CD4-positive, alpha-beta T cell treated with Interleukin-10 for 1 hour (primary cell): ENCODE measurements around the gene SLC25A5.
"Not testable (repeated sequence)": the region's sequence is repeated elsewhere in the genome, so short reads cannot be mapped to it uniquely, and the experiment has no call there.

Experiments
- DNase-seq: peaks from one replicate; pipeline ENCODE4 v3.0.0-alpha.2; 2020

Gene SLC25A5

GRCh38 chrX:119467842-119468550, at the start of gene SLC25A5:
TSS of gene SLC25A5 (plus strand) at chrX:119468444. CDS start at chrX:119468516, 72 bp downstream.
- peak; percentile 89 for DNase-seq

- no peak for DNase-seq
These were observed 49.1 kb upstream of the SLC25A5 start for GRCh38 chrX:119419146-119419545.

DNA sequence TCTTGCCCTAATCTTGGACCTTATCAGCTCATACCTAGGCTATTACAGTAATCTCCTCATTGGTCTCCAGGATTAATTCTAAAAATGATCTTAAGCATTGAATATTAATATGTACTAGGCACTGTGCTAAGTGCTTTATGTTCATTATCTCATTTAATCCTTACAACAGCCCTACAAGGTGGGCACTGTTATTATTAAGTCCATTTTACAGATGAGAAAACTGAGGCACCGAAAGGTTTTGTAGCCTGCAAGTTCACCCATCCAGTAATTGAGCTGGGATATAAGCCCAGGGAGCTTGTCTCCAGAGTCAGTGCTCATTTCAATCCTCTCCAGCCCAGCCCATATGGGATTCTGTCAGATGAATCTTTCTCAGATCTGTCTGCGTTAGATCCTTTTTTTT, 48.3 kb upstream of the SLC25A5 start:
- no peak for DNase-seq

DNA sequence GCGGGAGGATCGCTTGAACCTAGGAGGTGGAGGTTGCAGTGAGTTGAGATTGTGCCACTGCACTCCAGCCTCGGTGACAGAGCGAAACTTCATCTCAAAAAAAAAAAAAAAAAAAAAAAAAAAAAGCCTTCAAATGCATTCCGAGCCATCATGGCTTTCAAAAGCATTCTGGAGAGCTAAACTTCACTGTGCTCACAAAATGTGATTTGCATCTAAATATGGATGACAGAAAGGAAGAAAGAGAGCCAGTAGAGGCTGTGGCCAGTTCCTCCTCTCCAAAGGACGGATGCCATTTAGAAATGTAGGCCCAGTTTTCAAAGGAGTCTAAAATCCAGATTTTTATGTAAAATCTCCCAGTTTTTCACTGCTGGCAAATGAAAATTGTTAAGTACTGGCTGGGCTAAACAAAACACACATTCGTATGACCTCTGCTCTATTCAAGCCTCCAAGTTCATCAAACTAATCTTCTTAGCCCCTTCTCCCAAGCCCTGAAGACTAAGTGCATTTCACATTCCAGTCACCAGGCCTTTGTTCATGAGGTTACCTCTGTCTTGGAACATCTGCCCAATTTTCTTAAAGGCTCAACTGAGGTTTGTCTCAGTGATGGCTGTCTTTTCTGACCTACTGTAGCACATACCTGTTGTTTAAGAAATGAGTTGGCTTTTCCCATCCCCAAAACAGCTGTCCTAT, 47.1 kb upstream of the SLC25A5 start:
- DNase-seq = no peak

DNA sequence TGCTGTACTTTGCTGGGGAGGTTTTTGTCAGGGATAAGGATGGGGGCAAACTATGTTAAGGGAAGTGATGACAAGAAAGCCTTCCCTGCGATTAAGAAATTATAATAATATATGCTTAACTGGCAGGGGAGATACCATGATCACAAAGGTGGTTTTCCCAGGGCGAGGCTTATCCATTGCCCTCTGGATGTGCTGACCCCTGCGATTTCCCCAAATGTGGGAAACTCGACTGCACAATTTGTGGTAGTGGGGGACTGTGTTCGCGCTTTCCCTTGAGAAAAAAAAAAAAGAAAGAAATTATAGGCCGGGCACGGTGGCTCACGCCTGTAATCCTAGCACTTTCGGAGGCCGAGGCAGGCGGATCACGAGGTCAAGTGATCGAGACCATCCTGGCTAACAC, 44.6 kb upstream of the SLC25A5 start:
- no peak for DNase-seq

DNA sequence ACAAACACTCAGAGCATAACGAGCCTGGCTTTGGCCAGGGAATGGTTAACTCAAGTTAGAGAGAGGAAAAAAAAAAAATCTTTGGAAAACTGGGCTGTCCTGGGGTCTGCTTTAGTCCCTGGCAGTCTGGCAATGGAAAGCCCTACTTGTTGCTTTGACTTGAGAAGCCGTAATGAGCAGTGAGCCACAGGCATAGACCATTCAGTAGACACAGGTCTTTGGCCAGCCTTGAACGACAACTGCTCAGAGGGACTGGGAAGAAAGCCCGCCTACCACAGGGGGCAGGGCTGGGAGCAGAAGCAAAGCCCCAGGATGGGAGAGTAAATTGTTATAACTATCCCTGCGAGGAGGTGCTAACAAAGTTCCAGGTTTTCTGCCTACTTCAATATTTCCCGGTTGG, 43.2 kb upstream of the SLC25A5 start:
- no peak for DNase-seq

DNA sequence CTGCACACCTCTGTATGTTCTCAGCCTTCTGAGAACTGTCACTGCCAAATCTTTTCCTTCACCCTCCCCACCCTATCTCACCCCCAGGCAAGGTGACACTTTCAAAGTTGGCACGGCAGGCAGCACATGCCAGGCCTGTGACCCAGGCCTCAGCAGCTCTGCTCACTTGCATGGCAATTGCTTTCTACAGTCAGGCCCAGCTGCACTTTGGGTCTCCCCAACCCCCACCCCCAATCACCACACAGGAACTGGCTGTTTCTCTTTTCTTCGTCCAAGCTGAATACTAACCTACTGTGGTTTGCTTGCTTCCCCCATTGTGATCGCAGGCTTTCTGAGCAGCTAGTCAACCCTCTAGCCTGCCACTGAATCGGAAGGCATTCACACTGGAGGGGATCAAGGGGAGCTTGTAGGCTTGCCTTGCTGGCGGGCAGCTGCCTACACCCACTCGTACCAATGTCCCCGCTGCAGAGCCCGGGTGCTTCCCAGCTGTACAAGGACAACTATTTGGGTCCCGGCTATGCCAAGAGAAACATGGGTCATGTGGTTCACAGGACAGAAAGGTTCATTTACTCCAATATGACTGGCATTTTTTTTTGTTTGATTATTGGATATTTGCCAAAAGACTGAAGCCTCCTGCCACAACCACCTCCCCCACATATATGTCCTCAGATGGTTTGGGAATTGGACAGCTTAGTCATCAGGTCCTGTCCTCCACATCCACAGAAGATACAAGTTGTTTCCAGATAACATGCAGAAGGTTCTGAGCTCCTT, 41.0 kb upstream of the SLC25A5 start:
- no peak for DNase-seq

DNA sequence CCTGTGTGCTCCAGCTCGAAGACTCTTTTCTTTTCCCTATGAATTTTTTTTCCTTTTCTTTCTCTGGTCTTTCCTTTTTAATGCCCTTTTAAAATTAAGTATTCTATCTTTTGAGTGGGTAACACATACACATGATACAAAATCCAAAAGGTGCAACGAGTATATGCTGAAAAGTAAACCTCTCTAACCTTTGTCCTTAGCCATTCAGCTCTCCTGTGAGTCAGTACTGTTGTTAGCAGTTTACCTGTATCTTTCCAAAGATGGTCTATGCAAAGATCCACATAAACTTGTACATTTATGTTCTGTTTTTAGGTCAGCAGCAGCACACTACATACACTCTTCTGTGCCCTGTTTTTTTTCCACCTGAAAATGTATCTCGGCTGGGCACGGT, 40.5 kb upstream of the SLC25A5 start:
- no peak for DNase-seq

DNA sequence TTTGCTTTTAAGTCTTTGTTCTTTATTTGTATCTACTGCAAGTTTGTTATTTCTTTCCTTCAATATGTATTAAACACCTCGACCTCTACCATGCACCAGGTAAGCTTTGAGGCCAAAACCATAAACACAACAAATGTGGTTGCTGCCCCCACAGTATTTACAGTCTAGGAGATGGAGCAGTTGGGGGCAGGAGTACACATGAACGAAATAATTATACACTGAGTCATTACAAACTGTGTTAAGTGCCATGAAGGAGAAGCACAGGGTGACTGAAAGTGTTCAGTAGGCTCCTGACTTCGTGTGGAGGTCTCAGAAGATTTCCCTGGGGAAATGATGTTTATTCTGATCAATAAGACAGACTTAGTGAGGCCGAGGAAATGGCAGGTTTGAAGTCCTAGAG, 38.8 kb upstream of the SLC25A5 start:
- no peak for DNase-seq

DNA sequence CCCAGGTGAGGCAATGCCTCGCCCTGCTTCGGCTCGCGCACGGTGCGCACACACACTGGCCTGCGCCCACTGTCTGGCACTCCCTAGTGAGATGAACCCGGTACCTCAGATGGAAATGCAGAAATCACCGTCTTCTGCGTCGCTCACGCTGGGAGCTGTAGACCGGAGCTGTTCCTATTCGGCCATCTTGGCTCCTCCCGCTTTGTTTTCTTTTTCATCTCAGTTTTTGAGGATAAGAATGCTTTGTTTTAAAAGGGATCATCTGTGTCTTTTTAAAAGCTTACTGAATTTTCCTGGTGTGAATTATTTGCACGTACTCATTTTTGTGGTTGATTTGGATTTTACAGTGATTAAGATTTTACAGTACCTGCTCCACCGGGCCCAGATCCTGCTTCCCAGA, 26.9 kb upstream of the SLC25A5 start:
- not testable (repeated sequence) for DNase-seq

- DNase-seq = no peak
These were observed 26.0 kb upstream of the SLC25A5 start for GRCh38 chrX:119442286-119442685.

- DNase-seq = no peak
These were observed 15.0 kb upstream of the SLC25A5 start for GRCh38 chrX:119453202-119453601.

DNA sequence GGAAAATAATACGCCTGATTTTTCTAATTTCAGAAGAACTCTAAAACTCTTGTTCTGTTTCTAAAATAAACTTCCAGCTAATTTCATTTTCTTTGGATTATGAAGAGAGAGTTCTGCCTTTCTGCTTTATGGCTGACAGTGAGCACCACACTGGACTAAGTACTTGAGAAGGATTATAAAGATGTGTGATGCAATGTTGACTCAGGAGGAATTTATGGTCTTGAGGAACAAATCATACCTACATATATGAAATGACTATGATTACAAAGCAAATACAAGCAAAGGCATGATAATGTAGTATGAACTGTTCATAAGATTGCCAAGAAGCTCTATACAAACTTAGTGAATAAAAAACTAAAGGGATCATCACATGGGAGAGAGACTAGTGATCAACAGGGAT, 13.0 kb upstream of the SLC25A5 start:
- no peak for DNase-seq

GRCh38 chrX:119459181-119459580, 9.1 kb upstream of the SLC25A5 start:
- no peak for DNase-seq

GRCh38 chrX:119465555-119465954, 2.7 kb upstream of the SLC25A5 start:
- no peak for DNase-seq

DNA sequence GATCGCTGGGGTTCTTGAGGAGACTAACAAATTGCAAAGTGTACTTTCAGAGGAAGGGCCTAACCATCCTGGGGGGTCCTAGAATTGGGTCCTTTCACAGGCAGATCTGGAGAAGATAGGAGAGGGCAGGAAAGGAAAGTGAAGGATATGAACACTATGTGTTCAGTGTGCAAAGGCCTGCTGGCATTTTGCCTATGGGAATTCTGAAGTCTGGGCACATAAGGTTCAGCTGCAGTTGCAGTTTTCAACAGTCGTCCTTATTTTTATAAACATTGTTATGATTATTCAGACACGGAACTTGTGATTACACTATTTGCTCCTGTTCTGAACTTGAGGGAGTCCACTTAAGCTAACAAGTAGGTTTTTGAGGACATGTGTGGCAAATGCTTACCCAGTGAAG, 1.3 kb upstream of the SLC25A5 start:
- no peak for DNase-seq

GRCh38 chrX:119467433-119467832, 811 bp upstream of the SLC25A5 start:
- no peak for DNase-seq

DNA sequence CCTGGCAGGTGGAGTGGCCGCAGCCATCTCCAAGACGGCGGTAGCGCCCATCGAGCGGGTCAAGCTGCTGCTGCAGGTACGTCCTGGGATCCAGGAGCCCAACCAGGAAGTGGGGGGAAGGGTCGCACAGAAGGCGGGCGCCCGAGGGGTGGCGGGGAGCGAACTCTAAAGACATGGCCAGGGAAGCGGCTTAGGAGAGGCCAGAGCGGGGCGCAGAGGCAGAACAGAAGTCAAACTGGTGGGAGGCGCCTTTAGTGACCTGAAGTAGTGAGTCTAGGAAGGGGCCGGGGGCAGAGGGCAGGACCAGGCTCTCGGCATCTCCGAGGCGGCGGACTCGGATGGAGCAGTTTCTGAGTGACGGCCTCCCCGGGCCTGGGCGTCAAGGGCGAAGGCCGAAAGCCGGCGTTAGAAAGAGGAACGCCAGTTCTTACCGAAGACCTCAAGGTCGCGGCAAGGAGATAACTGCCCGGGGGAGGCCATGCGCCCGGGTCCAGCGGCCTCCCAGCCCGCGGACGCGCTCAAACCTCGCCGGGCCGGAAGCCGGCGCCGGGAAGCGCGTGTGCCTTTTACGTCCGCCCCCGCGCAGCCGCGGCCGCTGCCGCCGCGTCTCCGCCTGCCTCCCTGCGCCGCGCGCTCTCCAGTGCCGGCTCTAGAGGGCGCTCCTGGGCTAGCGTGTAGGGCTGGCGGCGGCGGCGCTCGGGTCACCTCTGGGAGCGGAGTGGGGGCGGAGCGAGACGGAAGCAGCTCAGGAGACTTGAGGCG, 488 bp downstream of the SLC25A5 start:
- DNase-seq = peak; percentile 90

DNA sequence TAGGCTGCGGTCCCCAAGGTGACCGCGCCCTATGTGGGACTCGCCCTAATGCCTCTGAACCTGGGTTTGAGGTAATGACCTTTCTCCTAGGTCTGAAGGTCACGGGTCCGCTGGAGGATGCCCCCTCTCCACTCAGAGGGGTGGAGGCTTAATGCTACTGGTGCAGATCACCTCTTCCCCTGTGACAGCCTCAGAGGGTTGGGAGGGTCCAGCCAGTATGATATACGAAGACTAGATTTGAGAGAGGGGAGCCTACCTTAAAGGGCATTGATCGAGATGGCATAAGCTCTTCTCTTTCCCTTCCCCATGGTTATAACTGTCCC, 1.0 kb downstream of the SLC25A5 start:
- no peak for DNase-seq

DNA sequence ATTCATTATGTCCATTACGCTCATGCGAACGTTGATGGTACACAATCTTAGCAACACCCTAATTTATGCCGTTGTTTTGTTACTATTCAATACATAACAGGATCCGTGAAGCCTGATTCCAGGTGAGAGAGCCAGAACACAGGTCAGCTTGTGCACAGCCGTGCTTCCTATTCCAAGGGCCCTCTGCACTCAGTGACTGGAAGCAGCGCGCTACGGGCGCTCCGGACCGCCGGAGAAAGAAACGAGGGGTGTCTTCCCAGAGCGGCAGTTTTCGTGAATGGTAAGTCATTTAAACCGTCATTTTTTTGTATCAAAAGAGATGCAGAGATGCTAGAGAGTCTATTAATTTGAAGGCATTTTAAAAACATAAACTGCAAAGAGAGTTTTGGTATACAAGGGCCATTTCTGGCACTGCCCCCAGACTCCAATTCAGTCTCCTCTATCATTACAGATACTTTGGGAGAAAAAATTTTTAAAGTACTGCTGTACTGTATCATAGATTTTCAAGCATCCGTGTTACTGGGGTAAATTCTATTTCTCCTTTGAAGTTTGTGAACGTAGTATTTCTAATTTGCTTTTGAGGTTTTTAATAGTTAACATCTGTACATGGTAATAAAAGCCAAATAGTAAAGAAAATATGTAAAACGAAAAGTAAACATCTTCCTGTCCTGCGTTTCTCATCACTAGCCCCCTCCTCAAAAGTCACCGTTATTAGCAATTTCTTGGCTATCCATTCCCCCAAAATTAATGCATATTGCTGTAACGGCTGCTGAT, 6.6 kb downstream of the SLC25A5 start:
- DNase-seq = no peak

DNA sequence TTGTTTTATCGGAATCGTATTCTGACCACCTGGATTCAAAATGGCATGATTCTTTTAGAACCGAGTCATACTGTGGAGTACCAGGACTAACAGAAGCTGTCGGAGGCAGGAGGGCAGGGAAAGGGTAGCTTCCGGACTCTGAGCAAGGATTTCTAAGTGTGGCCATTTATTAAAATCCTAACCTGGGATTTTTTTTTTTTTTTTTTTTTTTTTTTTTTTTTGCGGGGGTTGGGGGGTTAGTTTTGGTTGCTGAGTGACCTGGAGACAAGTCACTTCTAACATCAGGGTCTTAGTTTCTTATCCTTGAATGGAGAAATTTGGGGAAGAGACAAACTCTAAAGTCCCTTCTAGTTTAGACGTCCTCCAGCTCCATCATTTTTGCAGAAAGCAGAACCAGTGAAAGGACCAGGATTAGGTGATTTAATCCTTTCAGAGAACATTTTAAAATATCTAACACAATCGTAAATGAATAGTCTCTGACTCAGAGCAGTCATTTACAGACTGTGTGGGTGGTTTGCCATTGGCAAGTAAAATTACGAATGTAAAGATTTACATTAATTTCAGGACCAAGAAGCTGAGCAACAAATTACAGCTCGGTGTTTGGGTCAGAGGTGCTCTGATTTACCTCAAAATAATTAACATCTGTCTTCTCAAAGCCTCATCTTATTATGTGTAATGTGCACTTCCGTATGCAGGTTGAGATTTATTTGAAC, 7.3 kb downstream of the SLC25A5 start:
- no peak for DNase-seq

DNA sequence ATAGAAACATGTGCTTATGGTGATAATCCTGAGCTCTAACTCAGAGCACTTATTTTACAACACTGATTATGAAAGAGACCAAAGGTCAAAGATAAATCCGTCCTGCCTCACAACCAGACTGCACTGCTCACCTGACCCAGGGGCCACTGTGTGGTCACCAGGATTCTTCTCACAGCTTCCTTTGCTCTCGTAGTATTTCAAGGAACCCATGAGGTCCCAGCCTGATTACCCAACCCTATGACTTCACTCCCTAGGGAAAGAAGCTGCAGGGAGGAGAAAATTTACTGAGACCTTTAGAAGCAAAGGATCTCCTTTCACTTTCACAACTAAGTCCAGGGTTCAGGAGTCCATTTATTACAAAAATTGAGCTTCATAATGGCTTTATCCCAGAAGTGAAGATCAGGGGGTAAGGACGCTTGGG, 9.6 kb downstream of the SLC25A5 start:
- no peak for DNase-seq
